HFF-Myc (cell line): ENCODE data around the gene GDF9.

Experiments
- DNase-seq: peaks from one replicate; pipeline ENCODE4 v3.0.0-alpha.2; 2011; ENCODE audit warnings: low read depth; ENCODE audit errors: extremely low read depth
- H3K4me3 ChIP-seq: replicated peaks from 2 replicates; pipeline ENCODE4 v1.5.1; 2011; ENCODE audit warnings: low read depth, mild to moderate bottlenecking, control low read depth, low read length
- TF ChIP-seq, protein P1 (sequence below): IDR thresholded peaks from 2 replicates; pipeline ENCODE4 v1.5.1; 2012; ENCODE audit warnings: mild to moderate bottlenecking, low read depth, low read length, control low read depth; ENCODE audit errors: missing control alignments

The GDF9 gene

DNA sequence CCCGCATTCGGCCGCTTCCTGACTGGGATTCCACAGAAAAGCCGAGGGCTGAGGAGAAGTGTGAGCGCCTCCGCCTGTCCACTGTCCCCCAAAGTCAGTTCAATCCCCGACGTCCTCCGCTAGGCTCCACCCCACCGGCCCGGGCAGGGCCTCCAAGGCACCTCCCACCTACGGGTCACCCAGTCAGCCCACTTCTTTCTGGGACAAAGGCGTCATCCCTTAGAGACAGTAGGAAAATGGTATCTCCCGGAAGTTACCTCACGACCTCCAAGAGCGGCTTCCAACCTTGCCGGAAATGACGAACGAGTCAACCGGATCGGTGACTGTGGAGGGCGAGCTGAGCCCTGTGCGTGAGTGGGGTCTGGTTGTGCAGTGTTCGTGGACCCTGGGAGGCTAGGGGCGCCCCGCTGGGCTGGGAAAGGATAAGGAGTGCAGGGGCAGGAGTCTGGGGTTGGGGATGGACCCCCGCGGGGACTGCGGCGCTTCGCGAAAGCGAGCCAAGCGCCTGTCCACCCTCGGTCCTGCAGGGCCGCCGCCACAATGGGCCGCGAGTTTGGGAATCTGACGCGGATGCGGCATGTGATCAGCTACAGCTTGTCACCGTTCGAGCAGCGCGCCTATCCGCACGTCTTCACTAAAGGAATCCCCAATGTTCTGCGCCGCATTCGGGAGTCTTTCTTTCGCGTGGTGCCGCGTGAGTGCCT lies at the start of gene GDF9, which contains the start of gene UQCRQ:
Gene GDF9 (minus strand): TSS at position 128 of the 704 bp plus-strand sequence. CDS start 1,936 bp downstream, outside the sequence.
Gene UQCRQ (plus strand): TSS at position 301 of the 704 bp plus-strand sequence. CDS start 240 bp downstream, at position 541.
- peak within 1 kb of the TSS; percentile 80 for H3K4me3 ChIP-seq
- TF ChIP-seq, protein P1, sequence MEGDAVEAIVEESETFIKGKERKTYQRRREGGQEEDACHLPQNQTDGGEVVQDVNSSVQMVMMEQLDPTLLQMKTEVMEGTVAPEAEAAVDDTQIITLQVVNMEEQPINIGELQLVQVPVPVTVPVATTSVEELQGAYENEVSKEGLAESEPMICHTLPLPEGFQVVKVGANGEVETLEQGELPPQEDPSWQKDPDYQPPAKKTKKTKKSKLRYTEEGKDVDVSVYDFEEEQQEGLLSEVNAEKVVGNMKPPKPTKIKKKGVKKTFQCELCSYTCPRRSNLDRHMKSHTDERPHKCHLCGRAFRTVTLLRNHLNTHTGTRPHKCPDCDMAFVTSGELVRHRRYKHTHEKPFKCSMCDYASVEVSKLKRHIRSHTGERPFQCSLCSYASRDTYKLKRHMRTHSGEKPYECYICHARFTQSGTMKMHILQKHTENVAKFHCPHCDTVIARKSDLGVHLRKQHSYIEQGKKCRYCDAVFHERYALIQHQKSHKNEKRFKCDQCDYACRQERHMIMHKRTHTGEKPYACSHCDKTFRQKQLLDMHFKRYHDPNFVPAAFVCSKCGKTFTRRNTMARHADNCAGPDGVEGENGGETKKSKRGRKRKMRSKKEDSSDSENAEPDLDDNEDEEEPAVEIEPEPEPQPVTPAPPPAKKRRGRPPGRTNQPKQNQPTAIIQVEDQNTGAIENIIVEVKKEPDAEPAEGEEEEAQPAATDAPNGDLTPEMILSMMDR: no peak
- peak; percentile 98 for DNase-seq

GRCh38 chr5:132915681-132916080 lies 49.4 kb upstream of the GDF9 start:
- no peak overlapping the region for H3K4me3 ChIP-seq
- TF ChIP-seq, protein P1: no peak
- no peak for DNase-seq

- no peak overlapping the region for H3K4me3 ChIP-seq
- DNase-seq: no peak
- TF ChIP-seq, protein P1: no peak
Measured at GRCh38 chr5:132909702-132910101, 43.4 kb upstream of the GDF9 start.

DNA sequence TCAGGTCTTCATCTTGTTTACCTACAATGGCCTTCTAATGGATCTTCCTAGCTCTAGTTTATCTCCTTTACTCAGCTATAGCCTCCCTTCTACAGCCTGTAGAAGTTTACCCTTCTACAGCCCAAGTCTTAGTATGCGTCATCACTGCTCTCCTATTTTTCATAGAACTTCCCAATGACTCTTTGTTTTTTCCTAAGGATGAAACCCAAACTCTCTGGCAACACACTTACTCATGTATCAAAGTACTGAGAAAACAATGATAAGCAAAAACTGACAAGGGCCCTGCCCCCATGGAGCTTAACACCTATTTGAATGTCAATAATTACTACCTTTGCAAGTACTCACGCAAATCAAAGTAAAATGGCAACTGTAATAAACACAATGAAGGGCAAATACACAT lies 40.9 kb upstream of the GDF9 start:
- DNase-seq: no peak

GRCh38 chr5:132905938-132906337 lies 39.7 kb upstream of the GDF9 start:
- TF ChIP-seq, protein P1: no peak
- H3K4me3 ChIP-seq: no peak overlapping the region
- DNase-seq: no peak

More for the DNA sequence above, 40.9 kb upstream of the GDF9 start:
- no peak overlapping the region for H3K4me3 ChIP-seq
- TF ChIP-seq, protein P1: no peak

GRCh38 chr5:132901730-132902129 lies 35.5 kb upstream of the GDF9 start:
- no peak overlapping the region for H3K4me3 ChIP-seq
- TF ChIP-seq, protein P1: no peak
- DNase-seq: no peak
